GM18517 (cell line): ENCODE results near the gene NRG2.

Experiments used
- ATAC-seq: cut with Tn5 transposase; IDR thresholded peaks from one replicate; pipeline ENCODE4 v1.9.1; 2021; ENCODE audit warnings: mild to moderate bottlenecking, moderate library complexity; ENCODE audit not compliant: unreplicated experiment

NRG2 gene

GRCh38 chr5:139910901-139911300 is 132.2 kb downstream of the NRG2 start:
- ATAC-seq = no peak

GRCh38 chr5:139910036-139910435 is 133.1 kb downstream of the NRG2 start:
- ATAC-seq = no peak

- no peak for ATAC-seq
These were observed 134.3 kb downstream of the NRG2 start for GRCh38 chr5:139908749-139909148.

- ATAC-seq = no peak
These were observed 136.4 kb downstream of the NRG2 start for GRCh38 chr5:139906661-139907060.

- no peak for ATAC-seq
These were observed 138.1 kb downstream of the NRG2 start for GRCh38 chr5:139904816-139905661.

GRCh38 chr5:139904566-139904815 is 138.6 kb downstream of the NRG2 start:
- no peak for ATAC-seq

GRCh38 chr5:139903795-139904565 is 139.1 kb downstream of the NRG2 start:
- ATAC-seq = no peak

- ATAC-seq = no peak
These were observed 139.7 kb downstream of the NRG2 start for GRCh38 chr5:139903450-139903794.

- no peak for ATAC-seq
These were observed 141.1 kb downstream of the NRG2 start for GRCh38 chr5:139901986-139902385.

GRCh38 chr5:139901251-139901575 is 141.9 kb downstream of the NRG2 start:
- ATAC-seq = no peak

GRCh38 chr5:139900546-139901250 is 142.4 kb downstream of the NRG2 start:
- no peak for ATAC-seq

- ATAC-seq = no peak
These were observed 144.1 kb downstream of the NRG2 start for GRCh38 chr5:139898981-139899380.

GRCh38 chr5:139897982-139898381 is 145.1 kb downstream of the NRG2 start:
- ATAC-seq = no peak

- no peak for ATAC-seq
These were observed 145.8 kb downstream of the NRG2 start for GRCh38 chr5:139897342-139897741.

- no peak for ATAC-seq
These were observed 146.4 kb downstream of the NRG2 start for GRCh38 chr5:139896718-139897117.

GRCh38 chr5:139895647-139896046 is 147.5 kb downstream of the NRG2 start:
- ATAC-seq = no peak

GRCh38 chr5:139895046-139895445 is 148.1 kb downstream of the NRG2 start:
- ATAC-seq = no peak

- no peak for ATAC-seq
These were observed 149.2 kb downstream of the NRG2 start for GRCh38 chr5:139893873-139894272.

GRCh38 chr5:139889410-139889809 is 153.7 kb downstream of the NRG2 start:
- no peak for ATAC-seq

- no peak for ATAC-seq
These were observed 154.7 kb downstream of the NRG2 start for GRCh38 chr5:139888370-139888769.

GRCh38 chr5:139886213-139886612 is 156.9 kb downstream of the NRG2 start:
- ATAC-seq = no peak

- ATAC-seq = no peak
These were observed 157.3 kb downstream of the NRG2 start for GRCh38 chr5:139885857-139886208.
